Embryonic facial prominence (tissue), 1 donor: ENCODE results near the gene CDC42EP4.
"Not testable (repeated sequence)": the region's sequence is repeated elsewhere in the genome, so short reads cannot be mapped to it uniquely, and the experiment has no call there.

Source experiments
- DNase-seq: peaks from one replicate; pipeline ENCODE4 v3.0.0-alpha.2; 2016; ENCODE audit errors: extremely low spot score

Gene CDC42EP4

DNA sequence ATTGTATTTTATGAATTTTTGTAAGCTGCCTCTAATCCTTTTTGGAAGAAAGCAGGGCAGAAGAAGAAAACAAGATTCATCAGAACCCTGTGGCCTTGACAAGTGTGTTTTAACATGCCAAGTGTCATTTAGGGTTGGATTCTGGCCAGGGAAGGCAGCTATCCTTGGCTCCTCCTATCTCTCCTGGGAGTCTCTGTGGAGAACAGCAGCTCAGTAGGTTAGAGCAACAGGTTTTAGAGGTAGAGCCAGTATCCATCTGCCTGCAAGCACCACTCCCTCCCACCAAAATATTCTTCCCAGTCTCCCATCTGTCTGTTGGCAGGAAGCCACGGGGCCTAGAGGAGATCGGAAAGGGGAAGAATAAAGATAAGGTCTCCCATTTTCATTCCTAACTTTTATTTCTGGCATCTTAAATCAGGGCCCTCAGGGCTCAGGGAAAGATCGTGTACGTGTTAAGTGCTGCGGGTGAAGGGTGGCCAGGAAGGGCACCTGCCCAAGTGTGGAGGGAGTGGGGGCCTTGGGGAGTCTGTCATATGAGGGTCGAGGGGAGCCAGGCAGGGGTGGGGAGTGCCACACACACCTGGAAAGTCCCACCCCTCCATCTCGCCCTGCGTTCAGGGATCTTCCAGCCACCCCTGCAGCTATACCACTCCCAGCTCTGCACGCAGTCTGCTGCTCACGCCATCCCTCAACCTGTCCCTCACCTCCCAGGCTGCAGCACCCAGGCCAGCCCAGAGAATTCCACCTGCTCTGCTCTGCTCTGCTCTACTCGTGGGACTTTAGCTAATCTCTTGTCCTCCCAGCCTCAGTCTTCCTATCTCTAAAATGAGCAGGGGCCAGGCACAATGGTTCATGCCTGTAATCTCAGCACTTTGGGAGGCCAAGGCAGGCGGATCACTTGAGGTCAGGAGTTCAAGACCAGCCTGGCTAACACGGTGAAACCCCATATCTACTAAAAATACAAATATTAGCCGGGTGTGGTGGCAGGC is 33.0 kb downstream of the CDC42EP4 start:
- DNase-seq: no peak

DNA sequence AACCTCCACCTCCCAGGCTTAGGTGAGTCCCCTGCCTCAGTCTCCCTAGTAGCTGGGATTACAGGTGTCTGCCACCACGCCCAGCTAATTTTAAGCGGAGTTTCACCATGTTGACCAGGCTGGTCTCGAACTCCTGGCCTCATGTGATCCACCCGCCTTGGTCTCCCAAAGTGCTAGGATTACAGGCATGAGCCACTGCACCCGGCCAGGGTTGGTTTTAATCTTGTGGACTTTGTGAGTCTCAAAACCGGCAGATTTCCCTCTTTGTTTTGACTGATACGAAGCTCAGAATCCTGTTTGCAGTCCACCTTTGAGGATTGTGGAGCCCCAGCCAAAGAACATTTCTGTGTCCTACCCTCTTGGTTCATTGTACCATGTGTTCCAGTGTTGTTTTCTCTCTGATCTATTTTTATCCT is 33.7 kb downstream of the CDC42EP4 start:
- DNase-seq: no peak

DNA sequence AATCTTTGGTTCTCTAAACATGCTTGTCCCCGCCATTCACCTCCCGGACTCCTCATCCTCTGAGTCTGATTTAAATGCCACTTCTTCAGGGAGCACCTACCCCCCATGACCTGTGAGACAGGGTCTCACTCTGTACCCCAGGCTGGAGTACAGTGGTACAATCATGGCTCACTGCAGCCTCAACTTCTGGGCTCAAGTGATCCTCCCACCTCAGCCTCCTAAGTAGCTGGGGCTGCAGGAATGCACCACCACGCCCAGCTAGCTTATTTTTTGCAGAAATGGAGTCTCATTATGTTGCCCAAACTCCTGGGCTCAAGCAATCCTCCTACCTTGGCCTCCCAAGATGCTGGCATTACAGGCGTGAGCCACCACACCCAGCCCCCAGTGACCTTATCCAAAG is 37.3 kb downstream of the CDC42EP4 start:
- no peak for DNase-seq

DNA sequence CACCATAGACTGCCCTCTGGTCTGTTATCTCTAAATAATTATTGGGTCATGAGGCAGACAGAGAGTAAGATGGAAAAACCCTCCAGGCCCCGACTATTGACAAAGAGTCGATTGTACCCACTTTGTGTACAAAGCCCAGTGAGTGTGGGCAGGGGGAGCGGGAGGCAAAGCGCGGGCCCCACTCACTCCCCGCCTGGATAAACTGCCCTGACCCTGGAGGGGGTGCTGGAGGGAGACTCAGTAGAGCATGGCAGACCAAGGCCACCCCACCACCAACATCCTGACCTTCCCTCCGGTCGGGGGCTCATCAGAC is 38.9 kb downstream of the CDC42EP4 start:
- no peak for DNase-seq

DNA sequence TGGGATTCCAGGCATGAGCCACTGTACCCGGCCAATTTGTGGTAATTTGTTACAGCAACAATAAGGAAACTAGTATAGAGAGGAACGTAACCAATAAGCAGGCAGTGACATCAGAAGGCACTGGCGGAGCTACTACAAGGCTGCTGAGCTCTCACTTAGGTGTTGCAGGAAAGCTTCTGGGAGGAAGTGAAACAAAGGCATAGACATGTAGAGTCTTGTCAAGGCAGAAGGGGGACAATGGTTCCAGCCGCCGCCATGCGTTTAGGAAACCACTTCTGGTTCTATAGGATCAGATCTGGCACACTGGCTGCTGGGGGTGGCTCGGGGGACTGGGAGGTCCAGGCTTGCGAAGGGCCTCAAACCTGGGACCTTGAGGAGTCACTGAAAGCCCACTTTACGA is 40.7 kb downstream of the CDC42EP4 start:
- no peak for DNase-seq

DNA sequence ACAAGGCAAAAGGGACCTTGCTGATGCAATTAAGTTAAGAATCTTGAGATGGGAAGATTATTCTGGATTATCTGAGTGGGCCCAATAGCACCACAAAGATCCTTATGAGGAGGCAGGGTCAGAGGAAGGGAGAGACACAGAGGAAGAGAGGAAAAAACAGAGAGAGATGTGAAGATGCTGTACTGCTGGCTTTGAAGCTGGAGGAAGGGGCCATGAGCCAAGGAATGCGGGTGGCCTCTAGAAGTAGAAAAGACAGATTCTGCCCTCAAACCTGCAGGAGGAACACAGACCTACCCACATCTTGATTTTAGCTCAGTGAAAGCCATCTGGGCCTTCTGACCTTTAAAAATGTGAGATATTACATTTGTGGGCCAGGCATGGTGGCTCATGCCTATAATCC is 42.0 kb downstream of the CDC42EP4 start:
- DNase-seq: no peak

DNA sequence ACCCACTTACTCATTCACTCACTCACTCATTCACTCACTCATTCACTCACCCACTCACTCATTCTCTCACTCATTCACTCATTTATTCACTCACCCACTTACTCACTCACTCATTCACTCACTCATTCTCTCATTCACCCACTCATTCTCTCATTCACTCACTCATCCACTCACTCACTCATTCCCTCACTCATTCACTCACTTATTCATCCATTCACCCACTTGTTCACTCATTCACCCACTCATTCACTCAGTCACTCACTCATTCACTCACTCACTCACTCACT is 42.5 kb downstream of the CDC42EP4 start:
- no peak for DNase-seq

DNA sequence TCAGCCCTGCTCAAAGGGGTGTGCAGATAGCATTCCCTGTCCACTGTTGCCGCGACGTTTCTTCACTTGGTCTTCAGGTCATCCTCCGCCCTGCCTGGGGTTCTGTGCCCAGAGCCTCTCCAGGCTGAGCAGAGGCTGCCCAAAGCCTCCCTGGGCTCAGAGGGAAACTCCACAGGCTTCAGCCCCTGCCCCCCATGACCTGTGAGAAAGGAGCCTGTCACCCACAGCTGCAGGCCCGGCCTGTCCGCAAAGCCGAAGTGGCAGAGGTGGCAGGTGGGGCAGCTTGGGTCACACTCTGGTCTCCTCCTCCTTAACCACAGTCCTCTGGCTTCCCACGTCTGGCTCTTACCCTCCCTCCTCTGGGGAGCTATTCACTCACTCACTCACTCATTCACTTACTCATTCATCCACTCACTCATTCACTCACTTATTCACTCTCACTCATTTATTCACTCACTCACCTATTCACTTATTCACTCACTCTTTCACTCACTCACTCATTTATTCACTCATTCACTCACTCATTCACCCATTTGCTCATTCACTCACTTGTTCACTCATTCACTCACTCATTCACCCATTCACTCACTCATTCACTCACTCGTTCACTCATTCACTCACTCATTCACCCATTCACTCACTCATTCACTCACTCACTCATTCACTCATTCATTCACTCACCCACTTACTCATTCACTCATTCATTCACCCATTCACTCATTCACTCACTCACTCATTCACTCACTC is 43.0 kb downstream of the CDC42EP4 start:
- no peak for DNase-seq

DNA sequence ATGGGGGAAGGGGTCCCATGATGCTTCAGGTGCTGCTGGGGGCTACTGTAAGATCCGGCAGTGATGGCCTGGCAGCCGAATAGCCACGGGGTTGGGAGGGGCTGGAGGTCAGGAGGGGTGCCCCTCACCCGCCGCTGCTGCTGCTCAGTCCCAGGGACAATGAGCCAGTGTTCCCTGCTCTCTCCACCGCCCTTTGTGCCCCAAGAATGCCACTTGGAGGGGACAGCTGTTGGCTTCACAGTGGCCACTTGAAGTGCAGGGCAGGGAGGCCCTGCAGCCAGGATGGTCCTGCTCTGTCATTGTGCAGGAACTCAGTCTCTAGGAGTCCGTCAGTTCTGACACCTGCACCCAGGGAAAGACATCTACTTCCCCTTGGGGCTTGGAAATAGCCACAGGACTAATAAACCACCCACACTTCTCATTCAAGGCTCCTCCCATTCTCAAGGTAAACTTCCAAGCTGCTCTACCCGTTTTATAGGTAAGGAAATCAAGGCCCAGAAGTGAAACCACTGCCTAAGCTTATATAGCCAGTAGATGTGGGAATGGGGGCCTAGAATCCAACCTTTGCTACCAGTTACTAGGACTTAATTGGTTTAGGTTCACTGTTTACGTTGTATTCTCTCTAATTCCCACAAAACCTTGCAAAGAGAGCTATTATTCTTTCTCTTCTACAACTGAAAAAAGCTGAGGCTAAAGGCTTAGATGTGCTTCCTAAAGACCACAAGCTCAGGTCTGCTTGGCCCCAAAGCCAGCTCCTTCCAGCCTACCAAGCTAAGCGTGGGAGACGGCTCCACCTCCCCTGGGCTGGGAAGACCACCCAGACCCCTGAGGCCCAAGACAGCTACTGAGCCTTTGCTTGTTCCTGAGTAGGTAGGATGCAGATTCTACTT is 43.9 kb downstream of the CDC42EP4 start:
- no peak for DNase-seq

DNA sequence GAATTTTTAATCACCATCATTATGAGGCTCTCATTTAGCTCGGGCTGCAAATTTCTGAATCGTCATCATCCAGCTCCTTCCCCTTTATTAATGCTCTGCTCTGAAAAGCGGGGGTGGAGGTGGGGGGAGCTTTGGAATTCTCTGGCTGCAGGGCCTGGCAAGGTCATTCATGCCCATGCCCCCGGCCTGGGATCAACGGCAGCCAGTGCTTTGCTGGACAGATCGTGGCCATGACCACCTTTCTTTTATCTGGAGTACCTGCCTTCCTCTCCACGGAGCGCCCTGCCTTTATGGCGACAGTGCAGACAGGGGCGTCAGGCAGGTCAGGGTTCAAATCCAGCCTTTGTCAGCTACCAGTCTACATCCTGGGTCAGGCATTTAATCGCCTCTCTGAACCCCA is 45.0 kb downstream of the CDC42EP4 start:
- DNase-seq: no peak

DNA sequence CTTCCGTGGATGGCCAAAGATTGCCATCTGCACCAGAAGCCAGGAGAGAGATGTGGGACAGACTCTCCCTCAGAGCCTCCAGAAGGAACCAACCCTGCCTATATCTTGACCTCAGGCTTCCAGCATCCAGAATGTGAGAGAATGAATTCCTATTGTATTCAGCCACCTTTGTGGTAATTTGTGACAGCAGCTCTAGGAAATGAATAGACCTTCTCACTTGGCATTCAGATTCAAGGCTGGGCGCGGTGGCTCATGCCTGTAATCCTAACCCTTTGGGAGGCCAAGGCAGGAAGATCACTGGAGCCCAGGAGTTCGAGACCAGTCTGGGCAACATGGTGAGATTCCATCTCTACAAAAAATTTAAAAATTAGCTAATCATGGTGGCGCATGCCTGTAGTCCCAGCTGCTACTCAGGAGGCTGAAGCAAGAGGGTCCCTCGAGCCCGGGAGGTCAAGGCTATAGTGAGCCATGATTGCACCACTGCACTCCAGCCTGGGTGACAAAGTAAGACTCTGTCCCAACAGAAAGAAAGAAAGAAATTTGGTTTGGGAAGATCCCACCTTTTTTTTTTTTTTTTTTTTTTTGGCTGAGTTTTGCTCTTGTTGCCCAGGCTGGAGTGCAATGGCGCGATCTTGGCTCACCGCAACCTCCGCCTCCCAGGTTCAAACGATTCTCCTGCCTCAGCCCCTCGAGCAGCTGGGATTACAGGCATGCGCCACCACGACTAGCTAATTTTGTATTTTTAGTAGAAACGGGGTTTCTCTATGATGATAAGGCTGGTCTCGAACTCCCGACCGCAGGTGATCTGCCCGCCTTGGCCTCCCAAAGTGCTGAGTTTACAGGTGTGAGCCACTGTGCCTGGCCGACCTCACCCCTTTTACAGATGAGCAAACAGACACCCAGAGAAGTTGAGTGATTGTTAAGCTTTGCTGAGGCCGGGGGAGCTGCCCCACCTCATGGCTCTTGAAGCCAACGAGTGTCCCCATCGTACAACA is 45.9 kb downstream of the CDC42EP4 start:
- no peak for DNase-seq

DNA sequence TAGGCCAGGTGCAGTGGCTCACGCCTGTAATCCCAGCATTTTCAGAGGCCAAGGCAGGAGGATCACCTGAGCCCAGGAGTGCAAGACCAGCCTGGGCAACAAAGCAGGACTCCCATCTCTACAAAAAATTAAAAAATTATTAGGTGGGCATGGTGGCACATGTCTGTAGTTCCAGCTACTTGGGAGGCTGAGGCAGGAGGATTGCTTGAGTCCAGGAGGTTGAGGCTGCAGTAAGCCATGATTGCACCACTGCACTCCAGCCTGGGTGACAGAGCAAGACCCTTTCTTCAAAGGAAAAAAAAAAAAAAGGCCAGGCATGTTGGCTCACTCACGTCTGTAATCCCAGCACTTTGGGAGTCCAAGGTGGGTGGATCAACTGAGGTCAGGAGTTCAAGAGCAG is 47.4 kb downstream of the CDC42EP4 start:
- DNase-seq: not testable (repeated sequence)

DNA sequence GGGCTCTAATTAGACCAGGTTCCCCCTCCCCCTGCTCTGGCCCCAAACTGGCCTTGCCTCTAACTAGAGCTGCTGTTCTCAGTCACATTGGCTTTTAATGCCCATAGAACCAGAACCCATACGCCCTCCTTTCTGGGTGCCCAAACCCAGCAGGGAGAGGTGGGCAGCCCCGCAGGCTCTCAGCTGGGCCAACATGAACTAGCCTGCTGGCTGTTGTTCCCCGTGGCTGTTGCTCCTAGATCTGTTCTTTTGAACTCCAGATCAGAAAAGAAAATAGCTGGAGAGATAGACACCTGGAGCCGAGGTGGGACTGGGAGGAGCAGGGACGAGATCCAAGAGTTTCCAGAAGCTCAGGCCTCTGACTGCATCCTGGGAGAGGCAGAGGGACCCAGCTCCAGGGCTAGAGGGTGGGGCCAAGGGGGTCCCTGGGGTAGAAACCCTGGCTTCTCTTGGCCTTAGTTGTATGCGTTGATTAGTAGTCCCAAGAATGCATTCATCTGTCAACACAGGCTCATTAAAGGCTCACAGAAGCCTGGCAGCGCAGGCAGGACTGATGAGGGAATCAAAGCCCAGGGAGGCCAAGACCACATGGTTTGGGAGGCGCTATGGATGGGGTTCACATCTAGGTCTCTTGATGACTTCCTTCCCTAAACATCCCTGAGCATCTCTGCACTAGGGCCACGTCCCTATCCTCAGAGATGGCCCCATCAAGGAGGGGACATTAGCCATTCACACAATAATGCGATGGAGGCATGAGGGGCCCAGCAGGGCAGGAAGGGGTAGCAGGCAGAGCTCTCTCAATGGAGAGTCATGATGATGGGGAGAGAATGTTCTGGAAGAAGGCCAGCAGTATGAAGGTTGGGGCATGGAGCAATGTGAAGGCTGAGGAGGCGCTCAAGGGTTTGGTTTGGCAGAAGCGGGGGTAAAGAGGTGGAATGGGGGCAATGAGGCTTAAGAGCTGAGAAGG is 48.8 kb downstream of the CDC42EP4 start:
- DNase-seq: no peak

DNA sequence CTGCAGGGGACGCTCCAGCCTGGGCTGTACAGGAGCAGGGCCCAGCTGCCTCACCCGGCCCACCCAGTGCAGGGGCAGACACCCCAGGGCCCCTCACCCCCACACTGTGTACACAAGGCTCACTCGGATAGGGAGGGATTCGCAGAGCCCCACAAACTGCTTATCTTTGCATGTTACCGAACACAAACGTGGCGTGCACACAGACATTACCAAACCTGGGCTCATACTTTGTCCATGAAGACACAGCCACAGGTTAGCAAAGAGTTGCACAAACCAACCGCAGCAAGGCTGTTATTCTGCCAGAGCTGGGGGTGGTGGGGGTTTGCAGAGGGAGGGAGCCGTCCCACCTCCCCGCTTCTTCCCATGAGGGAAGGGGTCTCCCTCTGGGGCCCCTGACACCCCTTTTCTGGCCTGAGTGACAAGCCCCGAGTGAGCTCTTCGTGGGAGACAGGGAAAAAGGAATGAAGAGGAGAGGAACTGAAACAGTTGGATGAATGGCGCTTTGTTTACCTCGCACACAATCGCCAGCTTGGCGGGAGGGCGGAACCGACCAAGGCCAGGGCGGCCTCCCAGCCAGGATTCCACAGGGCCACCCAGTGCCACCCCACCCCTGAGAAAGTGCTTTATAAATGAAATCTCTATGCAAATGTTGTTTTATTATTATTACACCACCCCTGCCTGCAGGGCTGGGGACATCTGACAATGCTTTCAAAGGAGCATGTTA is 49.7 kb downstream of the CDC42EP4 start:
- no peak for DNase-seq

DNA sequence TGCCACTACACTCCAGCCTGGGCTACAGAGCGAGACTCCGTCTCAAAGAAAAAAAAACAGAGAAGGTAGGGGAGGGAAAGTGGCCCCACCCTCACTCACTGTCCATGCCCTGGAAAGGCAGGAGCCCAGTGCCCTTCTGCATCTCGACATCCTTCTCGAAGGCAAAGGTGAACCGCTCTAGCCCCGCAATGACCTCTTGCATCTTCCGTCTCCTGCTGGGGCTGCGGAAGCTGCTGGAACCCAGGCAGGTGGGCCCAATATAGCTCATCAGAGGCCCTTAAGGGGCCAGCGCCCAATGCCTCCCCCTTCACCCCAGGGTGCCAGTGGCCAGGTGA is 50.2 kb downstream of the CDC42EP4 start, which contains the start of gene CPSF4L:
Gene CPSF4L (minus strand): TSS at position 264 of the 335 bp plus-strand sequence. CDS start 62 bp downstream, at position 202.
- no peak for DNase-seq

DNA sequence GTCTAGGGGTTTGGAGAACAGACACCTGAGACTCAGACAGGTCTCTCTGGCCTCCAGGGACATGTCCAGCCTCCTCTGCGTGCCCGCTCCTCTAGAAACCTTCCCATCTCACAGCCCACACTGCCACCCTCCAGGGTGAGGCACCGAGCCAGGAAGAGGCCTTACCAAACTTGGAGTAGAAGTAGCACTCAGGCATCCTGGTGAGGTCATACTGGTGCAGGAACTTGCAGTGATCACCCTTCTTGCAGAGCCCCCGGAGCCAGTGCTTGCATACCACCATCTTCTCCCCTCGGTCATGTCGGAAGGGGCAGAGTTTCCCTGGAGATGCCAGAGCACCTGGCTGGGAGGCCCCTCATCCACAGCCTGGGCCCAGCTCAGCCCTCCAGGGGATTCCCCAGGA is 54.3 kb downstream of the CDC42EP4 start:
- DNase-seq: no peak

DNA sequence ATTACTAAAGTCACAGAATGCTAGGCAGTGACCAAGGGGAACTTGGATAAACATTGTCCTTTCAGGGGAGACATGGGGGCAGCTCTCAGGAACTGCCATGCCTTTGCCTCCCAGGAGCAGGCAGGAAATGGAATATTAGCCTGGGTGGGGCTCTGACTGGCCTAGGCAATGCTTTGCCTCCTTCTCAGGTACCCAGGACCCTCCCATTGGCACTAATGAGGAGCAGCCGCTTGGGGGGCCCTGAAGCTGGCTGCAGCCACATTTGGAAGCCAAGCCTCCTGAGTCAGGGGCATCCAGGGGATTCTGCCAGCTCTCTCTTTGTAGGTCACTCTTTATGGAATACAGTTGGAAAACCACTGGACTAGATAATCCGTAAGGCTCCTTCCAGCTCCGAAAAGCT is 55.6 kb downstream of the CDC42EP4 start:
- no peak for DNase-seq

DNA sequence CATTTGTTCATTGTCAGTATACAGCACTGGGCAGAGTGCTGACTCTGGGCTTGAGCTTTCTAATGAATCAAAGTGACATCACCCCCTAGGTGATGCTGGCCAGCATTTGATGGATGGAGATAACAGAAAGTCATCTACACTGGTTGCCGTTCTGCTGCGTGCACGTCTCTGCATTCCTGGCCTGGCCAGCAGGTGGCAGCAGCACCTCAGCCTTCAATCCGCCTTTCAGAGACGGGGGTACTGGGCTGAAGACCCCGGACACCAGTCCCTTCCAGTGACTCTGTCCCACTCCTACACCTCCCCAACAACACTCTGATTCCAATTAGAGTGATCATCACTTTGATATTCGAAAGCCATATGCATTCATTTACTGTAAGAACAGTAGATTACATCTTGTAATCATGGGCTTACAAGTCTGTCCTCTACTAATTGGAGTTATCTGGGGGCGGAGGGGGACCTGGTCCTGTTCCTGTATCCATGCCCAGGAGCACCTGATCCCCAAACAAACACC is 56.1 kb downstream of the CDC42EP4 start:
- DNase-seq: no peak

DNA sequence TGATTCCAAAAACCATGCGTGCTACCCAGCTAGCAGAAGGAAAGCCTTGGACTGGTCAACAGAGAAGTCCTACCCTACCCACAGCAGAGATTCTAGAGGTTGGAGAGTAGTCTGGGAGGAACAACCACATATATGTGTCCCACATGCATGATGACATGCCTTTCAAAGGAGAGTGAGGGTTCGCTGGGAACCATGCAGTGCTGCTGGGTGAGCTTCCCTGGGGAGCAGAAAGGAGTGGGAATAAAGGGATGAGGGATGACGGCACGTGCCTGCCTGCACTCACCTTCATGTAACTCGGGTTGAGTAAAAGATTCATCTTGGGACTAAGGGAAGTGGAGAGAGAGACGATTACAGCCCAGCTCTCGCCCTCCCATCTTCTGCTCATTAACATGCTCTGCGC is 59.9 kb downstream of the CDC42EP4 start:
- no peak for DNase-seq
